Gastroesophageal sphincter (tissue), 4 donors: Measurements from ENCODE around the gene GATA5. TPM values are rescaled to one million over a fixed set of nuclear protein-coding genes. Genes with fewer than 3 reads are reported as not detected.
A peak's percentile ranks its signal among the peaks of the same experiment; 100 is the strongest.

Source experiments
- ATAC-seq: fragments of 150-250 bp; one replicate; pipeline ENCODE4 v1.9.1; 2016; ENCODE audit warnings: mild to moderate bottlenecking, moderate library complexity
- H3K27ac ChIP-seq, 4 donors: fragments of 200-600 bp; sonication (generic) in 3 of 4; 1 replicate in 3 of 4; 2 replicates in 1 of 4; pipeline ENCODE4 v1.5.1; 2016 to 2019
- H3K27me3 ChIP-seq: fragments of 200-600 bp; sonication (generic); one replicate; pipeline ENCODE4 v1.5.1; 2019
- H3K36me3 ChIP-seq, 2 donors: fragments of 200-600 bp; sonication (generic); one replicate each; pipeline ENCODE4 v1.5.1; 2019; ENCODE audit warnings: control low read depth in 1 of 2
- H3K4me1 ChIP-seq, 3 donors: fragments of 200-600 bp; sonication (generic); 1 replicate in 2 of 3; 2 replicates in 1 of 3; pipeline ENCODE4 v1.5.1; 2016 to 2019; ENCODE audit warnings: control low read depth in 2 of 3
- H3K4me3 ChIP-seq, 2 donors: fragments of 200-600 bp; sonication (generic); one replicate each; pipeline ENCODE4 v1.5.1; 2019; ENCODE audit warnings: mild to moderate bottlenecking in 1 of 2, moderate library complexity in 1 of 2
- H3K9me3 ChIP-seq, 3 donors: fragments of 200-600 bp; sonication (generic); one replicate each; pipeline ENCODE4 v1.5.1; 2017 to 2019; ENCODE audit warnings: control low read depth in 2 of 3
- EP300 ChIP-seq: sonication (generic); formaldehyde crosslinking; IDR thresholded peaks from one replicate; pipeline ENCODE4 v1.6.1; 2017; ENCODE audit warnings: antibody characterized with exemption, mild to moderate bottlenecking
- POLR2A ChIP-seq, 2 donors: fragments of 450-650 bp; IDR thresholded peaks; one replicate each; pipeline ENCODE4 v1.6.1; 2017; ENCODE audit warnings: antibody characterized with exemption in 2 of 2, mild to moderate bottlenecking in 2 of 2, moderate library complexity in 1 of 2
- POLR2AphosphoS5 ChIP-seq: sonication (generic); formaldehyde crosslinking; IDR thresholded peaks from one replicate; pipeline ENCODE4 v1.6.1; 2017; ENCODE audit warnings: antibody characterized with exemption
- WGBS, 2 donors: methylation state at CpG; one replicate each; pipeline ENCODE4 v1.1.5; 2018; ENCODE audit warnings: low coverage in 1 of 2; 5-methylcytosine and 5-hydroxymethylcytosine counted together
- total RNA-seq, 4 donors: library from RNA; depleted of rRNA; stranded (reverse); fragments of >200 nt; gene quantifications; one replicate each; pipeline ENCODE4 v1.1.0, GENCODE V29; 2016
- TF ChIP-seq, protein P1 (sequence below), 4 experiments: fragments of 200-600 bp in 2 of 4; fragments of 450-650 bp in 2 of 4; sonication (generic) in 1 of 4; IDR thresholded peaks; one replicate each; pipeline ENCODE4 v1.5.1; 2017 to 2019; ENCODE audit warnings: antibody characterized with exemption in 4 of 4, mild to moderate bottlenecking in 2 of 4, moderate library complexity in 2 of 4

GATA5 gene, protein sequence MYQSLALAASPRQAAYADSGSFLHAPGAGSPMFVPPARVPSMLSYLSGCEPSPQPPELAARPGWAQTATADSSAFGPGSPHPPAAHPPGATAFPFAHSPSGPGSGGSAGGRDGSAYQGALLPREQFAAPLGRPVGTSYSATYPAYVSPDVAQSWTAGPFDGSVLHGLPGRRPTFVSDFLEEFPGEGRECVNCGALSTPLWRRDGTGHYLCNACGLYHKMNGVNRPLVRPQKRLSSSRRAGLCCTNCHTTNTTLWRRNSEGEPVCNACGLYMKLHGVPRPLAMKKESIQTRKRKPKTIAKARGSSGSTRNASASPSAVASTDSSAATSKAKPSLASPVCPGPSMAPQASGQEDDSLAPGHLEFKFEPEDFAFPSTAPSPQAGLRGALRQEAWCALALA
- 1 to 10 TPM in 2 of 4 donors, under 1 TPM in 2; 0.31 to 2.2 (median 1.1) TPM for total RNA-seq

DNA sequence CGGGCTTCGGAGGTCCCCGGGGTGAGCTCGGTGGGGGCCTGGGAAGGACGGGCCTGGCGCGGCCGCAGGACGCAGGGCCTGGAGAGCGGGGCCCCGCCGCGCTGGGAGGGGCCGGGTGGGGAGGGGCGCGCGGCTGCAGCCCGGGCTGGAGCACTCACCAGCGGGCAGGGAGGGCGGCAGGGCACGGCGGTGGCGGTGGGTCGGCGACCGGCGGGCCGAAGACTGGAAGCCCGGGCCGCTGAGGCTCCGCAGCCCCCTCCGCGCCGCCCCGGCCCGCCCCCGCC, at the start of gene GATA5:
GATA5 (minus strand) TSS at position 224 of the 284 bp plus-strand sequence. CDS start 474 bp downstream, outside the sequence.
- no CpG with 5 or more reads among the region's 37 CpGs for WGBS, 2 donors
- H3K27me3 ChIP-seq, result peaks cover 99% of the 10 kb centered on the region
- ATAC-seq, result no peak
- TF ChIP-seq POLR2A (IDR thresholded peaks at IDR 0.05), result no peak
- no peak for TF ChIP-seq POLR2AphosphoS5
- no peak for TF ChIP-seq EP300
- TF ChIP-seq, protein P1, sequence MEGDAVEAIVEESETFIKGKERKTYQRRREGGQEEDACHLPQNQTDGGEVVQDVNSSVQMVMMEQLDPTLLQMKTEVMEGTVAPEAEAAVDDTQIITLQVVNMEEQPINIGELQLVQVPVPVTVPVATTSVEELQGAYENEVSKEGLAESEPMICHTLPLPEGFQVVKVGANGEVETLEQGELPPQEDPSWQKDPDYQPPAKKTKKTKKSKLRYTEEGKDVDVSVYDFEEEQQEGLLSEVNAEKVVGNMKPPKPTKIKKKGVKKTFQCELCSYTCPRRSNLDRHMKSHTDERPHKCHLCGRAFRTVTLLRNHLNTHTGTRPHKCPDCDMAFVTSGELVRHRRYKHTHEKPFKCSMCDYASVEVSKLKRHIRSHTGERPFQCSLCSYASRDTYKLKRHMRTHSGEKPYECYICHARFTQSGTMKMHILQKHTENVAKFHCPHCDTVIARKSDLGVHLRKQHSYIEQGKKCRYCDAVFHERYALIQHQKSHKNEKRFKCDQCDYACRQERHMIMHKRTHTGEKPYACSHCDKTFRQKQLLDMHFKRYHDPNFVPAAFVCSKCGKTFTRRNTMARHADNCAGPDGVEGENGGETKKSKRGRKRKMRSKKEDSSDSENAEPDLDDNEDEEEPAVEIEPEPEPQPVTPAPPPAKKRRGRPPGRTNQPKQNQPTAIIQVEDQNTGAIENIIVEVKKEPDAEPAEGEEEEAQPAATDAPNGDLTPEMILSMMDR (IDR thresholded peaks at IDR 0.05), result no peak
- H3K9me3 ChIP-seq, result no peaks in the 10 kb centered on the region
- peaks cover 0 to 27% (median 12%) of the 10 kb centered on the region in 3 donors for H3K4me1 ChIP-seq
- no peaks in the 10 kb centered on the region for H3K36me3 ChIP-seq
- no peak within 1 kb of the TSS for H3K27ac ChIP-seq
- peak within 1 kb of the TSS in 1 of 2 donors; percentile 48 for H3K4me3 ChIP-seq

DNA sequence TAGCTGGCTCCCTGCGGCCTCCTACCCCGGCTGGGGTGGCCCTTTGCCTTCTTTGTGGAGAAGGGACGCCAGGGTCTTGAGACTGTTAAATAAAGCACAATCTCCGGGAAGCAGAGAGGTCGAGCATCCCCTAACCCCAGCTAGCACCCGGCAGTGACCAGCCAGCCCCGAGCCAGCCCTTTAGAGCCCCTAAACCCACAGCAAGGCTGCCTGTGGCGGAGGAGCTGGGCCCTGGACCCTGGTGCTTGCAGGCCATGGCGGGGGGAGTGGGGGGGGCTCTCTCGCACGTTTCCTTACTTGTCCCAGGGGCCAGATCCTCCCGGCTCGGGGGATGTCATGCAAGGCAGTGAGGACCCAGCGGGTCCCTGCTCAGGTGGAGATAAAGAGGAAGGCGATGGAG, 49.2 kb upstream of the GATA5 start:
- WGBS, 2 donors, result no CpG with 5 or more reads among the region's 15 CpGs
- no peak for ATAC-seq
- peaks cover 52% of the 10 kb centered on the region for H3K27me3 ChIP-seq
- peaks cover 0 to 15% (median 0%) of the 10 kb centered on the region in 3 donors for H3K4me1 ChIP-seq
- H3K27ac ChIP-seq, result no peak overlapping the region
- no peaks in the 10 kb centered on the region for H3K9me3 ChIP-seq
- no peak overlapping the region for H3K4me3 ChIP-seq
- TF ChIP-seq POLR2AphosphoS5 (no peak), POLR2A (IDR thresholded peaks at IDR 0.05) (no peak), EP300 (no peak)
- TF ChIP-seq, protein P1 (IDR thresholded peaks at IDR 0.05), result no peak
- no peaks in the 10 kb centered on the region for H3K36me3 ChIP-seq

DNA sequence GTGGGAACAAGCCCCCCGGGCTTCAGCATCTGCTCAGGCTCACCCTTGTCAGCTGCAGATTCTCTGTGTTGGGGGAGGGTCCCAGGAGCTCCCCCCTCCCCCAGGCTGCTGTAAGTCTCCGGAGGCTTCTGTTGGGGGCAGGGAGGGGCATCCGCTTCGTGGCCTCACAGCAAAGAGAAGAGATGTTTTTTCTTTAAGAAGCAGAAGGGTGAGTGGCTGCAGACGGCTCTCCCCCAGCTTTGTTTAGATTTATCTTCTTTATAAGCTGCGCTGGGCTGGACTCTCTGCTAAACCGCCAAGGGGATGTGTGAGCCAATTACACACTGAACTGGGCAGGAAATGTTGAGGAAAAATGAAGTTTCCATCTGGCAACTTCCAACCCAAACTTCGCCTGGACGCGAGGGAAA, 48.7 kb upstream of the GATA5 start:
- H3K4me1 ChIP-seq, result peaks cover 0 to 15% (median 0%) of the 10 kb centered on the region in 3 donors
- no peaks in the 10 kb centered on the region for H3K36me3 ChIP-seq
- no peak for ATAC-seq
- no peak overlapping the region for H3K4me3 ChIP-seq
- H3K27me3 ChIP-seq, result peaks cover 52% of the 10 kb centered on the region
- H3K9me3 ChIP-seq, result no peaks in the 10 kb centered on the region
- TF ChIP-seq POLR2A (IDR thresholded peaks at IDR 0.05) (no peak), EP300 (no peak), POLR2AphosphoS5 (no peak)
- TF ChIP-seq, protein P1 (IDR thresholded peaks at IDR 0.05), result no peak
- no peak overlapping the region for H3K27ac ChIP-seq
- WGBS, 2 donors, result 10 to 18% methylated on average over 2 to 4 of the region's 10 CpGs

DNA sequence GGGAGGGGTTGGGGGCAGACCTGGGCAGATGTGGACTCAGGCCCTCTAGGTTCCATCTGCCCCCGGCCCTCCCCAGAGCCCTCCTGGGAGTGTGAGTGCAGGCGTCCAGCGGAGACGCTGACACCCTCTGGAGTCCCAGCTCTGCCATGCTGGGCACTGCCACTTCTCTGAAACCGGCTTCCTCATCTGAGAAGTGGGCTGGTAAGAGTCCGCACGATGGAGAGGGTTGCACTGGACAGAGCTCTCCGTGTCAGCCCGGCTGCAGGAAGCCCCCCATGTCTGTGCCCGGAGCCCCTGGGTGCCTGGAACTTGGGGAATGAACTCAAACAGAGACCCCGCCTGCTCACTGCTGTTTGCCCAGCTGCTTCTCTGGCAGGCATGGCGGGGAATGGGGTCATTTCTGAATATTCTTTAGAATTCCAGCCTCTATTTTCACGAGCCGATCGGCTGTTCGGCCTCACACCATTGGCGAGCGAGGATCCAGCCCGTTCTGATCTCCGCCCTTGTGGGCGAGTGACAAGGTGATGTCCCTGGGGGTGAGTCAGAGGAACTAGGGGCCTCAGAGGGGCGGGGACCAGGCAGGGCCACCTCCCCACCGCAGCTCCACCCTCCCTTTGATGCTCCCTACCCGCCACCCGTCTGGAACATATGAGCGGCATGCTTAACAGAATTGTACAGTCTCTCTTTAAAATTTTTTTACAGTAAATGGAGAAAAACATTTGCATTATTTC, 47.8 kb upstream of the GATA5 start:
- no peak for TF ChIP-seq POLR2A (IDR thresholded peaks at IDR 0.05)
- TF ChIP-seq POLR2AphosphoS5, result no peak
- TF ChIP-seq, protein P1 (IDR thresholded peaks at IDR 0.05), result no peak
- no peak for TF ChIP-seq EP300
- Histone ChIP-seq H3K4me3 (no peak overlapping the region), H3K4me1 (peaks cover 0 to 15% (median 0%) of the 10 kb centered on the region in 3 donors), H3K9me3 (no peaks in the 10 kb centered on the region), H3K36me3 (no peaks in the 10 kb centered on the region), H3K27me3 (peaks cover 59% of the 10 kb centered on the region), H3K27ac (no peak overlapping the region)
- ATAC-seq, result no peak
- 56% methylated on average over 5 of the region's 26 CpGs; no CpG with 5 or more reads in 1 of the 2 donors for WGBS, 2 donors
